ENCODE data around the gene NOD2. TPM values are rescaled to one million over a fixed set of nuclear protein-coding genes. Genes with fewer than 3 reads are reported as not detected.

Gene NOD2
- total RNA-seq, 1 experiment from 2014 or later = not detected

DNA sequence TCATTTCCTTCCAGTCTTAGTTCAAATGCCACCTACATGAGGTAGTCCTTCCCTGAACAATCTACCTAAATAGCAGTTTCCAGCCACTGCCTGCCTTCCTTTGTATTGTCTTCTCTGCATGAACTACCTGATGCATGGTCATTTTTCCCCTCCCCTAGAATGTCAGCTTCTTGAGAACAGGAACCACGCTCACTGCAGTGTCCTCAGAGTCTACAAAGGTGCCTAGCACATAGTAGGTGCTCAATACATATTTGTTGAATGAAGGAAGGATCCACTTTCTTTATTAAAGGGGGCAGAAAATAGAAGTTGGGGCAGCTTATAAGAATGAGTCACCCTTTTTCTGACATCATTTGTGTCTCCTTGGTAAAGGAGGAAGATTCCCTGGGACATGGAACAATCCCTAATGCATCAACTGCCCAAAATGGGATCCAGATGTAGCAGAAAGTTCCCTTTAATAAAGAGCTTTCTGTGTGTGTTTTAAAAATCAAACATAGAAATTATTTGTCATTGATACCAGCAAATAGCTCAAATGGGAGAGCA, 44.1 kb downstream of the NOD2 start:
- TF ChIP-seq SIN3A (IDR thresholded peaks at IDR 0.05; ENCODE audit: borderline replicate concordance, insufficient read depth, low read depth, low read length) = no peak
- TF ChIP-seq, protein P1, sequence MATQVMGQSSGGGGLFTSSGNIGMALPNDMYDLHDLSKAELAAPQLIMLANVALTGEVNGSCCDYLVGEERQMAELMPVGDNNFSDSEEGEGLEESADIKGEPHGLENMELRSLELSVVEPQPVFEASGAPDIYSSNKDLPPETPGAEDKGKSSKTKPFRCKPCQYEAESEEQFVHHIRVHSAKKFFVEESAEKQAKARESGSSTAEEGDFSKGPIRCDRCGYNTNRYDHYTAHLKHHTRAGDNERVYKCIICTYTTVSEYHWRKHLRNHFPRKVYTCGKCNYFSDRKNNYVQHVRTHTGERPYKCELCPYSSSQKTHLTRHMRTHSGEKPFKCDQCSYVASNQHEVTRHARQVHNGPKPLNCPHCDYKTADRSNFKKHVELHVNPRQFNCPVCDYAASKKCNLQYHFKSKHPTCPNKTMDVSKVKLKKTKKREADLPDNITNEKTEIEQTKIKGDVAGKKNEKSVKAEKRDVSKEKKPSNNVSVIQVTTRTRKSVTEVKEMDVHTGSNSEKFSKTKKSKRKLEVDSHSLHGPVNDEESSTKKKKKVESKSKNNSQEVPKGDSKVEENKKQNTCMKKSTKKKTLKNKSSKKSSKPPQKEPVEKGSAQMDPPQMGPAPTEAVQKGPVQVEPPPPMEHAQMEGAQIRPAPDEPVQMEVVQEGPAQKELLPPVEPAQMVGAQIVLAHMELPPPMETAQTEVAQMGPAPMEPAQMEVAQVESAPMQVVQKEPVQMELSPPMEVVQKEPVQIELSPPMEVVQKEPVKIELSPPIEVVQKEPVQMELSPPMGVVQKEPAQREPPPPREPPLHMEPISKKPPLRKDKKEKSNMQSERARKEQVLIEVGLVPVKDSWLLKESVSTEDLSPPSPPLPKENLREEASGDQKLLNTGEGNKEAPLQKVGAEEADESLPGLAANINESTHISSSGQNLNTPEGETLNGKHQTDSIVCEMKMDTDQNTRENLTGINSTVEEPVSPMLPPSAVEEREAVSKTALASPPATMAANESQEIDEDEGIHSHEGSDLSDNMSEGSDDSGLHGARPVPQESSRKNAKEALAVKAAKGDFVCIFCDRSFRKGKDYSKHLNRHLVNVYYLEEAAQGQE (IDR thresholded peaks at IDR 0.05; ENCODE audit: insufficient read depth in 1 of 2, low read depth in 2 of 2, low read length in 1 of 2) = no peak
- no peak for TF ChIP-seq TCF7L2 (IDR thresholded peaks at IDR 0.05; ENCODE audit: low read depth, low read length)
- Histone ChIP-seq H3K4me1 (ENCODE audit: control insufficient read depth, insufficient read depth, low read length) (no peaks in the 10 kb centered on the region), H3K27me3 (ENCODE audit: control insufficient read depth, insufficient read depth, low read length) (no peaks in the 10 kb centered on the region; the same call in 1 of the 2 replicates), H3K36me3 (ENCODE audit: control insufficient read depth, insufficient read depth, low read length) (no peaks in the 10 kb centered on the region), H3K27ac (ENCODE audit: low read length) (no peak overlapping the region), H3K9me3 (ENCODE audit: control insufficient read depth, insufficient read depth, low read depth, low read length) (no peaks in the 10 kb centered on the region), H3K4me3 (ENCODE audit: low read depth in 2 of 2, low read length in 2 of 2) (no peak overlapping the region)
- CTCF ChIA-PET = no interaction called here
- BruUV-seq (replicated peaks) = no TSS peak
- ATAC-seq = no peak
- in situ Hi-C loops (cut with HindIII; ENCODE audit: low pct_unique_long_range_greater_than_20kb, low sequenced_read_pairs) = no loop called here
- intact Hi-C loops (cut with micrococcal nuclease; ENCODE audit: unreplicated experiment) = no loop called here
- POLR2A ChIA-PET = no interaction called here
- DNase-seq (ENCODE audit: low read depth, low spot score) = no peak

DNA sequence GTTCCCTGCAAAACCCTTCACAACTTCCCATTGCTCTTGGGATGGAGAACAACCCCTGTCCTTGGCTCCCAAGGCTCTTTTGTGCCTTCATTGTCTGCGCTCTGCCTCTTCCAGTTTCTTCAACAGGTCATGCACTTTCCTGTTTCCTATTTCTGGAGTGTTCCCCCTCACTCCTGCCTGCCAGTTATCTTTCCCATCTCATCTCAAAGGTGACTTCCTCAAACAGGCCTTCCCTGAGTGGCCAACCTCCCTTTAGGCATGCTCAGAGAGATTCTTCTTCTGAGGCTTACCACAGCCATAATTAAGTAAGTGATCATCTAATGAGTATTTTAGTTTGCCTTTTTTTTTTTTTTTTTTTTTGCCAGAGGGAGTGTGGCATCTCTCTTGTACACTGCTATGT, 45.6 kb downstream of the NOD2 start:
- ATAC-seq (no peak), DNase-seq (ENCODE audit: low read depth, low spot score) (no peak)
- Histone ChIP-seq H3K4me3 (ENCODE audit: low read depth in 2 of 2, low read length in 2 of 2) (no peak overlapping the region), H3K36me3 (ENCODE audit: control insufficient read depth, insufficient read depth, low read length) (no peaks in the 10 kb centered on the region), H3K4me1 (ENCODE audit: control insufficient read depth, insufficient read depth, low read length) (no peaks in the 10 kb centered on the region), H3K27ac (ENCODE audit: low read length) (no peak overlapping the region), H3K27me3 (ENCODE audit: control insufficient read depth, insufficient read depth, low read length) (no peaks in the 10 kb centered on the region; the same call in 1 of the 2 replicates), H3K9me3 (ENCODE audit: control insufficient read depth, insufficient read depth, low read depth, low read length) (no peaks in the 10 kb centered on the region)
- in situ Hi-C loops (cut with HindIII; ENCODE audit: low pct_unique_long_range_greater_than_20kb, low sequenced_read_pairs) = no loop called here
- POLR2A ChIA-PET = no interaction called here
- TF ChIP-seq, protein P1 (IDR thresholded peaks at IDR 0.05; ENCODE audit: insufficient read depth in 1 of 2, low read depth in 2 of 2, low read length in 1 of 2) = no peak
- BruUV-seq (replicated peaks) = no TSS peak
- CTCF ChIA-PET = no interaction called here
- intact Hi-C loops (cut with micrococcal nuclease; ENCODE audit: unreplicated experiment) = no loop called here

DNA sequence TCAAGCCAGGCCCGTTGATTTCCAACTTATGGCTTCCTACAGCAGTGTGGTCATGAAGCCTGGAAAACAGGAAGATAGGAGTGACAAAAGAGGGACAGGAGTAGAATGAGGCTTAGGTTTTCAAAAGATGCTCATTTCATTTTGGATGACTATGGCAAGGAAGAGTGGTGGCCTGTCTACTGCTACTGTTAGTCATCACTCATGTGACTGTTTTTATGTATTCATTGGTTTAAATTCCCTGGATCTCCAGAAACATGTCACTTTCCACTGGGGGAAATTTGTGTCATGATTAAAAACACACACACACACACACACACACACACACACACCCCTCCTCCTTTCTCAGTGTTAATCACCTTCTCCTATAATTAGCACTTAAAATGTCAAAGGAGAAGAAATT, 47.3 kb downstream of the NOD2 start:
- Histone ChIP-seq H3K27me3 (ENCODE audit: control insufficient read depth, insufficient read depth, low read length) (no peaks in the 10 kb centered on the region; the same call in 1 of the 2 replicates), H3K36me3 (ENCODE audit: control insufficient read depth, insufficient read depth, low read length) (no peaks in the 10 kb centered on the region), H3K27ac (ENCODE audit: low read length) (no peak overlapping the region), H3K4me1 (ENCODE audit: control insufficient read depth, insufficient read depth, low read length) (no peaks in the 10 kb centered on the region), H3K4me3 (ENCODE audit: low read depth in 2 of 2, low read length in 2 of 2) (no peak overlapping the region), H3K9me3 (ENCODE audit: control insufficient read depth, insufficient read depth, low read depth, low read length) (no peaks in the 10 kb centered on the region)
- CTCF ChIA-PET = no interaction called here
- BruUV-seq (replicated peaks) = no TSS peak
- intact Hi-C loops (cut with micrococcal nuclease; ENCODE audit: unreplicated experiment) (no loop called here), in situ Hi-C loops (cut with HindIII; ENCODE audit: low pct_unique_long_range_greater_than_20kb, low sequenced_read_pairs) (no loop called here)
- ATAC-seq (no peak), DNase-seq (ENCODE audit: low read depth, low spot score) (no peak)
- TF ChIP-seq SIN3A (IDR thresholded peaks at IDR 0.05; ENCODE audit: borderline replicate concordance, insufficient read depth, low read depth, low read length) (no peak), TCF7L2 (IDR thresholded peaks at IDR 0.05; ENCODE audit: low read depth, low read length) (no peak), POLR2AphosphoS5 (IDR thresholded peaks at IDR 0.05; ENCODE audit: low read depth, low read length) (no peak)
- TF ChIP-seq, protein P1 (IDR thresholded peaks at IDR 0.05; ENCODE audit: insufficient read depth in 1 of 2, low read depth in 2 of 2, low read length in 1 of 2) = no peak
- TF ChIP-seq, protein P2, sequence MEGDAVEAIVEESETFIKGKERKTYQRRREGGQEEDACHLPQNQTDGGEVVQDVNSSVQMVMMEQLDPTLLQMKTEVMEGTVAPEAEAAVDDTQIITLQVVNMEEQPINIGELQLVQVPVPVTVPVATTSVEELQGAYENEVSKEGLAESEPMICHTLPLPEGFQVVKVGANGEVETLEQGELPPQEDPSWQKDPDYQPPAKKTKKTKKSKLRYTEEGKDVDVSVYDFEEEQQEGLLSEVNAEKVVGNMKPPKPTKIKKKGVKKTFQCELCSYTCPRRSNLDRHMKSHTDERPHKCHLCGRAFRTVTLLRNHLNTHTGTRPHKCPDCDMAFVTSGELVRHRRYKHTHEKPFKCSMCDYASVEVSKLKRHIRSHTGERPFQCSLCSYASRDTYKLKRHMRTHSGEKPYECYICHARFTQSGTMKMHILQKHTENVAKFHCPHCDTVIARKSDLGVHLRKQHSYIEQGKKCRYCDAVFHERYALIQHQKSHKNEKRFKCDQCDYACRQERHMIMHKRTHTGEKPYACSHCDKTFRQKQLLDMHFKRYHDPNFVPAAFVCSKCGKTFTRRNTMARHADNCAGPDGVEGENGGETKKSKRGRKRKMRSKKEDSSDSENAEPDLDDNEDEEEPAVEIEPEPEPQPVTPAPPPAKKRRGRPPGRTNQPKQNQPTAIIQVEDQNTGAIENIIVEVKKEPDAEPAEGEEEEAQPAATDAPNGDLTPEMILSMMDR (IDR thresholded peaks at IDR 0.05) = no peak
- POLR2A ChIA-PET = no interaction called here

Data from Panc1 (cell line).